Ammon's horn (tissue), 1 donor: ENCODE measurements around the gene MSL3B.

Experiments
- DNase-seq: peaks from one replicate; pipeline ENCODE4 v3.0.0-alpha.2; 2016; ENCODE audit warnings: low spot score

MSL3B gene

DNA sequence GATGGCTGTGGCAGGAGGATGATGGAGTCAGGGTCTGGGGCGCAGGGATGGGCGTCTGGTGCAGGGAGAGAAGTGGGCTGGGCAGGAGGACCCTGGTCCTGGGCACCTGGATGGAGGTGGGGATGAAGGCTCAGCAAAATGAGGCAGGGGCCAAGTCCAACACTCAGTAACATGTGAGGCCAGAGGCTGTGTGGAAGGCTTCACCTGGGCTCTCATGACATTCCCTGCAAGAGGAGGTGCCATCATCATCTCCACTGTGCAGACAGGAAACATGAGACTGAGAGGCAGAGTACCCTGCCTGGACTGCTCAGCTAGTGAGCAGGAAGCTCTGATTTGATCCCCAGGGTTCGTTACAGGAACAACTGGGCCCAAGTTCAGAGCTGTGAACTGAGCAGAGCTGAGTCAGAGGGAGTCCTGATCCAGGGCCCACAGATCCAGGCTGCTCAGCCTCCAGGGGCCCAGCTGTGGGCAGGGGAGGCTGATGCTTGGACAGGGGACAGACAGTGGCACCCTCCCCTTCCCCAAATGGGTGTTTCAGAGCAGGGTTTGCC lies 50.8 kb downstream of the MSL3B start:
- DNase-seq, result no peak

DNA sequence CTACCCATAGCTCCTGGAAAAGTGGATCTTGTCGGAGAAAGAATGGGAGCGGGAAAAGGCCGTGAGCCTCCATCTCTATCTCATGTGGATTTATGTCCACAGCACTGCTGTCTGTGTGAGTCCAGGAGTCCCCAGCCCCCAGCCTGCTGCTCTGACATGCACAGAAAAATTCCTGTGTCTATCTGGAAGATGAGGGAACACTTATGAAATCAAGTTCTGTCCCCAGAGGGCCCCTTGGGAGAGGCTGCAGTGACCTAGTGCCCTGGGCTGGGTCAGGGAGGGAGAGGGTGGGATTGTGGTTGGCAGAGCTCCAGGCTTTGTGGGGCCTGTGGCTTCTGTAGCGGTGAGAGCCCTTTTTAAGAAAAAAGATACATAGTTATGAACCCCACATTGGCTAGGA lies 51.4 kb downstream of the MSL3B start:
- no peak for DNase-seq

DNA sequence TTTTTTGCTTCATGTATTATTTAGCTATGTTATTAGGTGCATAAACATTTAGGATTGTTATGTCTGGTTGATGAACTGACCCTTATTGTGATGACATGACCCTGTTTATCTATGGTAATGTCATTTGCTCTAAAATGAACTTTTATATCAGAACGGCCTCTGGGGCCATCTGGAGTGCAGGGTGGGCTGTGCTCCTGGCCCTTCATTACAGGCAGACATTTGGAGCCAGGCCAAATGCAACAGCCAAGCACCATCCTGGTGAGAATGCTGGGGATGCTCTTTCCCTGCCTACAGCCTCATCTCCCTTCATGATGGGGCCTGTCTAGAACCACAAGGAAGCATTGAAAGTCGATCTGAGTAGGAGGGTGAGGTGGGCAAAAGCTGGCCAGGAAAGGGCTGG lies 51.9 kb downstream of the MSL3B start:
- no peak for DNase-seq

DNA sequence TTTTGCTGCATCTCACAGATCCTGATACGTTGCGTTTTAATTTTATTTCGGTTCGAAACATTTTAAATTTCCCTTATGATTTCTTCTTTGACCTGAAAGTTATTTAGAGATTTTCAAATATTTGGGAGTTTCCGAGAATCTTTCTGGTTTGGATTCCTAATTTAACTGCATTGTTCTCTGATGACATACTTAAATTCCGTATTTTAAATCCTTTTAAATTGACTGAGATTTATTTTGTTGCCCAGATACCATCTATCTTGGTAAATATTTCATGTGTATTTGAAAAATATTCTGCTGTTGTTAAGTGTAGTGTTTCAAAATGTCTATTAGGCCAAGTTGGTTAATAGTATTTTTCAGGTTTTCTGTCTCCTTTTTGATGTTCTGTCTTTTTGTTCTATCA lies 52.3 kb downstream of the MSL3B start:
- no peak for DNase-seq
